Dermis microvascular lymphatic vessel endothelial cell (primary cell): ENCODE measurements around the gene C1orf167. TPM values are rescaled to one million over a fixed set of nuclear protein-coding genes. Genes with fewer than 3 reads are reported as not detected.

Source experiments
- DNase-seq, 2 donors: peaks; one replicate each; pipeline versions ENCODE4 v3.0.0 to v3.0.0-alpha.2; 2010; ENCODE audit warnings: low read depth in 2 of 2
- total RNA-seq: library from RNA; depleted of rRNA; stranded (reverse); fragments of >200 nt; gene quantifications from 2 replicates; pipeline ENCODE4 v1.2.1, GENCODE V29; 2014

Gene C1orf167
- total RNA-seq, 1 donor from 2014 or later: 0.26 TPM

DNA sequence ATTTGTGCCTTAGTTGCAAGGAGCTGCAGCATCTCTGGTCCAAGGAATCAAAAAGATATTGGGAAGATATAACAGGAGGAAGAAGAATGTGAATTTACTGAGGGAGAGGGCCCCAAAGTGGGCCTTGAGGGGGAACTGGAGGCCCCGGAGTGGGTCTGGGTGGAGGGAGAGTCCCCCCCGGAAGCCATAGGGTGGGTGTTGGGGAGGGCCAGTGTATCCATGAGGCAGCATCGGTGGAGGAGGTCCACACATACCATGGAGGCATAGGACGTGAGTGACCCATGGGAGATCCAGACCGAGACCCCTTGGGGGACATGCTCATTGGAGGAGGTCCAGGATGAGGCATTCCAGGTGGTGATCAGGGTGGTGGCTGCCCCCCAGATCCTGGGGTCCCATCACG, 708 bp upstream of the C1orf167 start:
- DNase-seq: no peak

DNA sequence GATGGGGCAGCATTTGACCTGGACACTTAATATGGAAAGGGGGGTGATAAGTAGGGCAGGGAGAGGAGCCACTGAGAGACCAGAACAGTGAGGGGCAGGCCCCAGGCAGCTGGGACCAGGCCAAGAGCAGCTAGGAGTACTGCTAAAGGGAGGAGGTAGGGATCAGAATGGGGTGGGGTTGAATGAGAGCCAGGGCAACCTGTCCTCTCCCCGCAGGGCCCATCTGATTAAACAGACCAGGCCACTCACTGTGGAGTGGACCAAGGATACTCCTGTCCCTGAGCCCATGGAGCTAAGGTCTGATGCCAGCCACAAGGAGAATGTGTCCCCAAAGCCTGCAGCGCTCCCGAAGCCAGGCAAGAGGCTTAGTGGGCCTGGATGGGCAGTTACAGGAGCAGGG, 2.1 kb downstream of the C1orf167 start:
- DNase-seq: no peak

DNA sequence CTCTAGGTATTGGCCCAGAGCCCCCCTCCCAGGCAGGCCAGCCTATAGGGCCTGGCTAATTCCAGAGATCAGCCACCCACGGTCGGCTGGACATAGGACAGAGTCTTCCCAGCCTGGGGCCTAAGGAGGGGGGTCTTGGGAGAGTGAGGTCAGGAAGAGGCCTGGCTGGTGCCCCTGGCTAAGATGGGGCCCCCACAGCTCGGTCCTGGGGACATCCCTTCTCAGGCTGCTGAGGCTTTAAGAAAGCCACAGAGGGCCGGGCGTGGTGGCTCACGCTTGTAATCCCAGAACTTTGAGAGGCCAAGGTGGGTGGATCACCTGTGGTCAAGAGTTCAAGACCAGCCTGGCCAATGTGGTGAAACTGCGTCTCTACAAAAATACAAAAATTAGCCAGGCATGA, 2.5 kb downstream of the C1orf167 start:
- DNase-seq: no peak

DNA sequence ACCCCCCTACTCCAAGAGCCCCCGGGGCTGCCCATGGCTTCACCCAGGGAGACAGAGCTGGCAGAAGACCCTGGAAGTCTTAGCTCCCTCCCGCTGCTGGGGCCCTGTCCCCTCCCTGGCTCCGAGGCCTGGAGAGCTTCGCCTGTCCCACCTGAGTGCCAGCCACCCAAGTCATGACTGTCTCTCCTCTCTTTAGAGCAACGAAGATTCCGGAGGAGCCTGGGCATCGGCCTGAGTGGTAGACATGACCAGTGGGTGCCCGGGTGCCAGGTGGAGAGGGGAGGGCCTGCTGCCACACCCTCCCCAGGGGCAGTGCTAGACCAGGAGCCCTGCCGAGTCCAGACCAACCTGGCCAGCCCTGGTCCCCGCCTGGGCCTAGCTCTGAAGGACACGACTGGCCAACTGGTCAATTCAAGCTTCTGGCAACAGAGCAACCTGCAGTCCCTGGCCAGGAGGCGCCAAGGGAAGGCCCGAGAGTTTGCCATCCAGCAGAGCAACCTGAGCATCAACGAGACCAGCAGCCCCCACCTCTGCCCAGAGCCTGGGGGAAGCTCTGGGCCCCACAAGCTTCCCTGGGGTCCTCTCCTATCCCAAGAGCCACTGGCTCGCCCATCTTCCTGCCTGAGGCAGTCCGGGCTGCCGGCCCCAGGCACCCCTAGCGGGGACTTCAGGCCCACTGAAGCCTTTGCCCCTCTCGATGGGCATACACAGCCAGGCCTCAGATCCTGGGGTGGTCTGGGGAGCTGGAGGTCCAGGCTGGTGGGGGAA, 3.9 kb downstream of the C1orf167 start:
- no peak for DNase-seq

DNA sequence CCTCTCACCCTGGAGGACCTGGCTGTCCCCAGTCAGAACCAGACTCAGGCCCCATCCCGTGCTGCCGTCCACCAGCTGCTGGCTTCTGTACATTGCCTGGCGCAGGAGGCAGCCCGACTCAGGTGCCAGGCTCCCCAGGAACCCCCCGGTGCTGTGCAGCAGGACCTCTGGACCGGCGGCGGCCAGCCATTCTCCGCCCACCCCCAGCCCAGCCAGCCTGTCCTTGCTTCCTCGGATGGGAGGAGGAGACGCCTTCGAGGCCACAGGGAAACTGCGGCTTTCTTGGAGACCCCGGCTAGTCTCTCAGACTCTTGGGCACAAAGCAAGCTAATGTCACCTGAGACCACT, 4.4 kb downstream of the C1orf167 start:
- no peak for DNase-seq

DNA sequence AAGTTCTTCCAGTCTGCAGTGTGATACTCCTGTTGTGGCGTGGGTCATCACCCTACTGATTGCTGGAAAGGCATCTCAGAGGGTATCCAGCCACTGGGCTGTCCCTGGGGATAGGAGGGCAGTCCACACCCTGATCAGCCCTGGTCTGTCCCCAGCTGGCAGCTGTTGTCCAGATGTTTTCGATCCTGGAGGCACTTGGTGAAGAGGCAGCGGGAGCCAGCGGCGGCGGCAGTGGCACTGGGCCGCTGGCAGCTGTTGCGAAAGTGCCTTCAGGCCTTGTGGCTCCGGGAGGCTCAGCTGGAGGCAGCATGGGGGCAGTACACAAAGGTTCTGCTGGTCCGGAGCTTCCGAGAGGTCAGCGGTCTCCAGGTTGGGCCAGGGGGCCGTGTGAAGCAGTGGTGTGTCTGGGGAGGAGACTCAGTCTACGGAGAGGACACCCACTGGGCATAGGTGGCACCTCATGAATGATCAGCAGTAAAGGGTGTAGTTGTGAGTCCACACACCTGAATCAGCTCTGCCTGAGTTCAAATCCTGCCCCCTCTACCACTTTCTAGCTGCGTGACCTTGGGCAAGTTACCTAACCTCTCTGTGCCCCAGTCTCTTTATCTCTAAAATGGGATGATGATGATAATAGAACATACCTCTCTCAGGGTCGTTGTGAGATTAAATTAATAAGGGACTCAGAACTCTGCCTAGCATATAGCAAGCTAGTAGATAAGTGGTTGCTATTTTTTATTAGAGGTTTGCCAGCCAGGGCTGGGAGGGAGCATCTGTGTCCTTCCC, 6.1 kb downstream of the C1orf167 start:
- DNase-seq: no peak

DNA sequence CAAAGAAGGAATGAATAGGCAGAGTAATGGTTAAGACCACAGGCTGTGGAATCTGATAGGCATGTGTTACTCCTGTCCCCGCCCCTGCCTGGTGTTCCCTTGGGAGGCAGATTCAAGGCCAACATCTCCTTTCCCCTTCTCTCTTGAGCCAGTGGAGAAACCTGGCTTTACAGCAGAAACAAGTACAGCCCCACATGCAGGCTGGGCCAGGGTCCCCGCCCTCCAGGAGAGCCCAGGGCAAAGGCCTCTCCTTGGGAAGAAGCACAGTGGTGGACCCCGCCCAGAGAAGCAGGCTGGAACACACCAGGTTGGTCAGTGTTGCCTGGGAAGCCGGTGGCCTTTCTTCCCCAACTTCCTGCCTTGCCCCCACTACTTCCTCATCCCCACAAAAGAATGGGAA, 6.8 kb downstream of the C1orf167 start:
- DNase-seq: no peak

DNA sequence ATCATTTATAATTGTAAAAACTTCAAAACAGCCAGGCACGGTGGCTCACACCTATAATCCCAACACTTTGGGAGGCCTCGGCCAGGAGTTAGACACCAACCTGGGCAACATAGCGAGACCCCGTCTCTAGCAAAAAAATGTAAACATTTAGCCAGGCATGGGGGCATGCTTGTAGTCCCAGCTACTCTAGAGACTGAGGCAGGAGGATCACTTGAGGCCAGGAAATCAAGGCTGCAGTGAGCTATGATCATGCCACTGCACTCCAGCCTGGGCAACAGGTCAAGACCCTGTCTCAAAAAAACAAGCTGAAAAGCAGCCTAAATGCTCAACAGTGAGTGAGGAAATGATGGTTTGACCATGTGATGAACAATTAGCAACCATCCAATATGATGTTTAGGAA, 7.3 kb downstream of the C1orf167 start:
- DNase-seq: no peak

DNA sequence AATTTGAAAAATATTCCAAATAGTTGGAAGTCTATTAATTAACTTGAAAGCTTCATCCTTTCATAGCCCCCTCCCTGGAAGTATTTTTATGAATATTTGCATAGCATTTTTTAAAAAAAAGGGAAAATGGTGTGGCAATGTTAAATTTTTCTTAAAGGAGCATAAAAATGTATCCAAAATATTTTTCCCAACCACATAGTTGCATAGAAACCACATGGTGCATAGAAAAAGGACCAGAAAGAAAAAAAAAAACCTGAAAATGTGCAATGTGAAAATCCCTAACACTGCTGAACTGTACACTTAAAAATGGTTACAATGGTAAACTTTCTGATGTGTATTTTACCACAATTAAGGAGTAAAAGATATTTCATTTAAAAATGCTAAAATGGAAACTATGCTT, 8.0 kb downstream of the C1orf167 start:
- DNase-seq: no peak

DNA sequence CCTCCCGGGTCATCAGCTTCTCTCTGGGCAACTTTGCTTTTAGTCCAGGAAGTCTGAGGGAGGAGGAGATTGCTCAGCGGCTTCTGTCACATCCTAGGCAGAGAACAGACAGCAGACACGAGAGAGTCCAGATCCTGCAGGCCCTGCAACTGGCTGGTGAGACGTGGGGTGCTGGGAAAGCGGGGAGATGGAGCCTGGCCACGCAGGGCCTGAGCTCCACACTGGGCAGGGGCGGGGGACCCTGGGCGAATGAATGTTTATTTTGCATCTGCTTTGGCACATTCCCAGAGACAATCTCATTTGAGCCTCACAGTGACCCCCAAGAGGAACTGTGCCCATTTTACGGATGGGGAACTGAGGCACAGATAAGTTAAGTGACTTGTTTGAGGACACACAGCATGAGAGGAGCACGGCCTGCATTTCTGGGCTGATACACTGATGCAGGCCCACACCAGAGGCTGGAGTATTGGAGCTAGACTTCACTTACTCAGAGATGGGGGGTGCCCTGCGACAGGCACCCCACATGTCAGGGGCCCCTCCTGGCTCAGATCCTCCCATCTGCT, 9.6 kb downstream of the C1orf167 start:
- DNase-seq: no peak

DNA sequence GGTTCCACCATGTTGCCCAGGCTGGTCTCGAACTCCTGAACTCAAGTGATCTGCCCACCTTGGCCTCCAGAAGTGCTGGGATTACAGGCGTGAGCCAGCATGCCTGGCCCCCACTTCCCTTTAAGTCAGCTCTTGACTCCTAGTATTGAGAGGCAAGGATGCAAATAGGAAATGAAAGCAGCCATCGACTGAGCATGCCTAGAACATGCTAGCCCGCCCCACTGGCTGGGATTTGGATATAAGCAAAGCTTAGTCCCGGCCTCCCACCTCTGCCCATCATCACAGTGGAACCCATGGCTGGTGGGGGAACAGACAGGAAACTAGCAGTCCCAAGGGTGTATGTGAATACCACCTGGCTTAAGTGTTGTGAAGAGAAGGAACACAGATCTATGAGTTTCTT, 10.5 kb downstream of the C1orf167 start:
- no peak for DNase-seq

DNA sequence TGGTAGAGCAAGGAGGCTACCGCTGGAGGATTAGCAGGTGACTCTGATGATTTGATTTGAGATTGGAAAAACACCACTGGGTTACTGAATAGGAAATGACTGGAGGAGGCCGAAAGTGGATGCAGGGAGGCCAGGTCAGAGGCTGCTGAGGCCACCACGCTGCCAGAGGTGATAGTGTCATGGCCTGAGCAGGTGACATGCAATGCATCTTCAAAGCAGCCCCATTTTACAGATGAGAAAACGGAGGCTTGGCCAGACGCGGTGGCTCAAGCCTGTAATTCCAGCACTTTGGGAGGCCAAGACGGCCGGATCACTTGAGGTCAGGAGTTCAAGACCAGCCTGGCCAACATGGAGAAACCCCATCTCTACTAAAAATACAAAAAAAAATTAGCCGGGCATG, 12.8 kb downstream of the C1orf167 start:
- DNase-seq: no peak

DNA sequence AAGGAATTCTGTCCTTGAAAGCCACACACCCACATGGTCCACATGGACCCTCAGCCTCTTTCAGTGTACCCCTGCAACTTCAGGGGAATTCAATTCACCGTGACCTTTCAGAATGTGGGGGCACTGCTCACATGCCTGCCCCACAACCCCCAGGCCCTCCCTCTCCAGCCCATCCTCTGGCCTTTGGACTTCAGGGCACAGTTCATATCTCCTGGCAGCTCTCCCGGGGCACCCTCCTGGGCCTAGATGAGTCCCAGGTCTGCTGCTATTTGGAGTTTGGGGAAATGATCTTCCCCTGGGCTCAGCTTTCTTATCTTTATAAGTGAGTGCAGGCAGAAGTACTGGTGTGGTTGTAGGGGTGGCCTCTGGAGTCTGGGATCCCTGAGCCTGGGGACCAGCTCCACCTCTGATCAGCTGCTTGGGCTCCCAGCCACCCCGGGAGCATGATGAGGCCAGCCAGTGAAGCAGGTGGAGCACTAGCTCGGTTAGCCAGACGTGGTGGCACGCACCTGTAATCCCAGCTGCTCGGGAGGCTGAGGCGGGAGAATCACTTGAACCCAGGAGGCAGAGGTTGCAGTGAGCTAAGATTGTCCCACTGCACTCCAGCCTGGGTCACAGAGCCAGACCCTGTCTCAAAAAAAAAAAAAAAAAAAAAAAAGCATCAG, 15.8 kb downstream of the C1orf167 start:
- DNase-seq: no peak

DNA sequence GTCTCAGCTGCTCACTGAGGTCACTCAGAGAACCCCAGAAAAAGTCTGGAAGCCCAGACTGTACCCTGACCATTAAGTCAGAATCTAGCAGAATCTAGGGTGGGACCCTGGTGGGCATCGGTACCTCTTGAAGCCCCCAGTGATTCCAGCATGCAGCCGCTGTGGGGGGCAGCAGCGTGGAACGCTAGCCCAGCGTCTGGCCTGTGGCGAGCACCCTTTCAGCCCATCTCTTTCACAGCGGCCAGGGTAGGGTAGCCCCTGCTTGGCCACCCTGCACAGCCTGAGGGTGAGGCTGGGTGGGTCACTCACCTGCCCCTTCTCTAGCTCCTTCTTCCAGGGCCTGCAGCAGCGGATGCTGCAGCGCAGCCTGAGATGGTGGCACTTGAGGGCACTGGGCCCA, 16.3 kb downstream of the C1orf167 start:
- DNase-seq: no peak

DNA sequence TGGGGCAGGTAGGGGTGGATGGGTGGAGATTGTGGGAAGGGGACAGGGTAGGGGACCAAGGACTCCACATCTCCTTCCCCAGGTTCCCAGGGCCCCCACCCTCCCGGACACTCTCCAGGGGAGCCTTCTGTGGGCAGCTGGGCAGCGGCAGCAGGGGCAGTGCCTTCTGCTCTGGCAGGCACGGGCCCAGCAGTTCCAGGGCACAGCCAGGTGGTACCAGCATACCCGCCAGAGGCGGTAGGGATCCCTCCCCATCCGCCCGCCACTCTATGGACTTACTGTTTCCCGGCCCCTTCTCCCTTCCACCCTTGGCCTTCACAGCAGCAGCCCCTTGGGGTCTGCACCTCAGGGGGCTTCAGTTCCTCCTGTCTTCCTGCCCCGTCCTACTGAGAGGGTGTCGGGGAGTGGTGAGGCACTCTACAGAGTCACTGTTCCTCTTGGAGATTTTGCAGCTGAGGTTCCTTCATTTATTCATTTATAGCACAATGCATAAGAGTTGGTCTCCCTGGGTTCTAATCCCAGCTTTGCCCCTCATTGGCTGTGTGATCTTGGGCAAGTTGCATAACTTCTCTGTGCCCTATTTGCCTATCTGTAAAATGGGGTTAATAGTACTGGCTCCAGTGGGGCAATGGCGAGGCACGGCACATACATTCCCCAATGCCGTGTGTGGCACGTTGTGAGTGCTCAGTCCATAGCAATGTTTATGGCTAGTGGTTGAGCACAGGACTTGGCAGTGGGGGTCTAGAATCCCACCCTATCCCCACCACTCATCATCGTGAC, 17.0 kb downstream of the C1orf167 start:
- DNase-seq: no peak

DNA sequence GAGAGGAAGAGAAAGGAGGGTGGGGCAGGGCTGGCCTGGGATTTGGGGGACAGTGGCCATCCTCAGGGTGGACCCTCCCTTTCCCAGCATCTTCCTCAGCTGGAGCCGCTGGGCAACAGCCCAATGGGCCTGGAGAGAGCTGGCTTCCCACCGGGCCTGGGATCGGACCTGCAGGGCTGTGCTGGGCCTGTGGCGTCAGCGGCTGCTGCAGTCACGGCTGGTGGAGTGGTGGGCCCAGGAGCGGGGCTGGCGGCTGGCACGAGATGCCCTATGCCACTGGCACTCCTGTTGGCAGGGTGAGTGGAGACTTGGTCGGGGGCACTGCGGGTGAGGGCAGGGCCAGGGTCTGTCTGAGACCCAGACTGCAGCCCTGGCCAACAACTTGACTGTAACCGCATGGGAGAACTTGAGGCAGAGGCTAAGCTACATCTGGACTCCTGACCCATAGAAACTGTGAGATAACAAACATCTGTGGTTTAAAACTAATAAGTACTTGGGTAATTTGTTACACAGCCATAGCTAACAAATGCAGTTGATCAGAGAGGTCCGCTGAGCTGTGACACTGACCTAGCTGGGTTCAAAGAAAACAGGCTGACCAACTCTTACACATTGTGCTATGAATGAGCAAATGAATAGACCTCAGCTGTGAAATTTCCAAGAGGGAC, 17.9 kb downstream of the C1orf167 start:
- no peak for DNase-seq

DNA sequence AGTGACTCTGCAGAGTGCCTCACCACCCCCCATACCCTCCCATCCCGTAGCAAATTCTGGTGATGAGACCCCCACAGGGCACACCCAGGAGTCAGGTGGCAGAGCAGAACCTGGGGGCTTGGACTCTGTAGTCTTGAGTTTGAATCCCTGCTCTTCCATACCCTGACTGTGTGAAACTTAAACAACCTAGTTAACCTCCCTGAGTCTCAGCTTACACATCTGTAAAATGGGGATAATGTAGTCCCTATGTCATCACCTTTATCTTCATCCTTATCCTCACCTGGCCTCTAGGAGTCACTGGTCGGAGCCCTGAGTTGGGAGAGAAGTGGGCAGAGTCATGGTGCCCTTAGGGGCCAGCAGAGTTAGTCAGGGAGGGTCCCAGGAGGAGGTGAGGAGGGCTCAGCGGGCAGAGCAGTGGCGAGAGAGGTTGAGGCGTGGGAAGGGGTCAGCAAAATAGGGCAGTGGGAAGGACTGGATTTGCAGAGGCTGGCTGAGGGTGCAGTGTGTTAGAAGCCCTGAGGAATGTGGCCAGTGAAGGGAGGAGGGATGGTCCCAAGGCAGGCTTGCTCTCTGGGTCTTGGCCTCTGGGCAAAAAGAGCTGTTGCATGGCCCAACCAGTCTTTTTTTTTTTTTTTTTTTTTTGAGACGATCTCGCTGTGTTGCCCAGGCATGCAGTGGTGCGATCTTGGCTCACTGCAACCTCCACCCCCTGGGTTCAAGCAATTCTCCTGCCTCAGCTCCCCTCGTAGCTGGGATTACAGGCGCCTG, 18.6 kb downstream of the C1orf167 start:
- no peak for DNase-seq

DNA sequence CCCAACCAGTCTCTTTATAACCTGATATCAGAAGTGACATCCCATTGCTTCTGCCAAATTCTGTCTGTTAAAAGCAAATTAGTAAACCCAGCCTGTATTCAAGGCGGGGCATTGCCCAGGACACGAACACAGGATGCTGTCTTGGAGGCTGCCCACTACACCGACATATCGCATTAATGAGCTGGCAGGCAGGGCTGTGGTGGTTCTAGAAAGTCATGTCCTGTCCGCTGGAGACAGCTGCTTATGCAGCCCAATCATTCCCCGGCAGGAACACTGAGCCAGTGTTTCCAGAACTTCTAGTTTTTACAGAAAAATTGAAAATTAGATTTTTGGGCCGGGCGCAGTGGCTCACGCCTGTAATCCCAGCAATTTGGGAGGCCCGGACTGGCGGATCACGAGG, 19.3 kb downstream of the C1orf167 start:
- no peak for DNase-seq

DNA sequence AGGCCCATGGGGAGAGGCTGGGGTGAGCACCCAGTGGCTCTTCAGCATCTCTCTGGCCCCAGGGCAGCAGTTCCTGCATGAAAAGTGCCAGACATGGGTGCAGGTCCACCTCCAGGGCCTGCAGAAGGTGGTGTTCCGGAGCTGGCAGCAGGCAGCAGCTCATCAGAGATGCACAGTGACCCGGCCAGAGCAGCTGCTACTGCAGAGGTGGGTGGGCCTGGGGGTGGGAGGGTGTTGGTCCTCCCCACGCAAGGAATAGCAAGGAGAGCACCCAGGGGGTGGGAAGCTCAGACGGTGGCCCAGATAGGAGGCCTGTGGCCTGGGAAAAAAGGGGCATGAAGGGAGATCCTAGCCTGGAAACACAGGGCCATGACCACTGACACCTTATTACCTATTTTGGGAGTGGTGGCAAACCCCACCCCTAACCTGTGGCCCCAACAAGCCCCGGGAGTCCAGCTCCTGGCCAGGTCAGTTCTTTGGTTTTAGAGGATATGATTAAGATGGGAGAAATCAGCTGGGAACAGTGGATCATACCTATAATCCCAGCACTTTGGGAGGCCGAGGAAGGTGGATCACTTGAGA, 20.2 kb downstream of the C1orf167 start:
- no peak for DNase-seq

DNA sequence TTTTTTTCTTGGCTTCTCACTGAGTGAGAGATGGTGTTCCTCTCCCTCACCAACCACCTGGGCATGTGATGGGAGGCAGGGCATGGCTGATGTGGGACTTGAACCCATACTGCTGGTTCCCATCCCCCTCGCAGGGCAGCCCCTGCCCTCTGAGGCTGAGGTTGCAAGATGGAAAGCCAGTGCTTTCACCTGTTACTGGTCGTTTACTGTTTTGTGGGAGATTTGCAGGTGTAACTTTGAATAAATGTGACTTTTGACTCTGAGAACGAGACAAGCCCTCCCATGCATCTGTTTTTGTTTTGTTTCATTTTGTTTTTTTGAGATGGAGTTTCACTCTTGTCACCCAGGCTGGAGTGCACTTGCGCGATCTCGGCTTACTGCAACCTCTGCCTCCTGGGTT, 21.6 kb downstream of the C1orf167 start:
- no peak for DNase-seq
